ENCODE results near the gene IGF2BP3. TPM values are rescaled to one million over a fixed set of nuclear protein-coding genes. Genes with fewer than 3 reads are reported as not detected.

The IGF2BP3 gene
- total RNA-seq, 1 donor from 2014 or later, result 44.0 TPM

DNA sequence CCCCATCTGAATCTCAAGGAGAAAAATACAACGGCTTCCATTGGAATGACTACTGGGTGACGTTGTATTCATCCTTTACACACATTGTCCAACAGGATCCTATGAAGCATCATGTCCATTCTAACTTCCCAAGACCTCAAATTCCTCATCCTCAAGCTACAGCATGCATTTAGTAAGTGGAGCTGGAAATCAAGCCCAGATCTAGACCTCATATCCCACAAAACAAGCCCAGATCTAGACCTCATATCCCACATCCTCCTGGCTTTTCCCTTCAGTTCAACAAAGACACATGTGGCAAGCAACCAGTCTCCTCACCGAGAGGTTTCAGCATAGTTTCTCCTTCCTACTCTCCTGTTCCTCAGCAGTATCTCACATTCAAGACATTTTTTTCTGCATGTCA is 12.2 kb downstream of the IGF2BP3 start:
- no peaks in the 10 kb centered on the region for H3K36me3 ChIP-seq (ENCODE audit: control insufficient read depth, insufficient read depth, low read length)
- no peaks in the 10 kb centered on the region for H3K27me3 ChIP-seq (ENCODE audit: control insufficient read depth, insufficient read depth, low read length)
- H3K4me3 ChIP-seq (ENCODE audit: low read depth, low read length), result no peak overlapping the region
- TF ChIP-seq, protein P1, sequence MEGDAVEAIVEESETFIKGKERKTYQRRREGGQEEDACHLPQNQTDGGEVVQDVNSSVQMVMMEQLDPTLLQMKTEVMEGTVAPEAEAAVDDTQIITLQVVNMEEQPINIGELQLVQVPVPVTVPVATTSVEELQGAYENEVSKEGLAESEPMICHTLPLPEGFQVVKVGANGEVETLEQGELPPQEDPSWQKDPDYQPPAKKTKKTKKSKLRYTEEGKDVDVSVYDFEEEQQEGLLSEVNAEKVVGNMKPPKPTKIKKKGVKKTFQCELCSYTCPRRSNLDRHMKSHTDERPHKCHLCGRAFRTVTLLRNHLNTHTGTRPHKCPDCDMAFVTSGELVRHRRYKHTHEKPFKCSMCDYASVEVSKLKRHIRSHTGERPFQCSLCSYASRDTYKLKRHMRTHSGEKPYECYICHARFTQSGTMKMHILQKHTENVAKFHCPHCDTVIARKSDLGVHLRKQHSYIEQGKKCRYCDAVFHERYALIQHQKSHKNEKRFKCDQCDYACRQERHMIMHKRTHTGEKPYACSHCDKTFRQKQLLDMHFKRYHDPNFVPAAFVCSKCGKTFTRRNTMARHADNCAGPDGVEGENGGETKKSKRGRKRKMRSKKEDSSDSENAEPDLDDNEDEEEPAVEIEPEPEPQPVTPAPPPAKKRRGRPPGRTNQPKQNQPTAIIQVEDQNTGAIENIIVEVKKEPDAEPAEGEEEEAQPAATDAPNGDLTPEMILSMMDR (IDR thresholded peaks at IDR 0.05; ENCODE audit: insufficient read depth, low read length, poor library complexity, severe bottlenecking), result no peak
- DNase-seq (ENCODE audit: low read depth), result no peak

DNA sequence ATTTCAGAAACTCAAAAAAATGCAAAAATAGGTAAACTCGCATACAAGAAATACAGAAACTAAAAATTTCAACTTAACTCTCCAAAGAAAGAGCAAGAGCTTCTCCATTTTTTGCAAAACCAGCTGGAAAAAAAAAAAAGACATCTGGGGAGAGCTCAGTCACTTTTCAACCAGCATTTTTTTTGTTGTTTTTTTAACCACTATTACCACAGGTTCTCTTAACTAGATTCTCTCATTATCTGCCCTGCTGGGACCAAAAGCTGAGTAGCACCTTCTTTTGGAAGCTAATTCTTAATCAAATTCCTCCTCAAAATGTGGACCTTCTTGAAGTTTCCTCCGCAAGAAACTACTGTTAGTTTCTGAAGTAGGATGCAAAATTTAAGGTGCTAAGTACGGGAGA is 14.2 kb downstream of the IGF2BP3 start:
- no peaks in the 10 kb centered on the region for H3K27me3 ChIP-seq (ENCODE audit: control insufficient read depth, insufficient read depth, low read length)
- no peak for DNase-seq (ENCODE audit: low read depth)
- TF ChIP-seq, protein P1 (IDR thresholded peaks at IDR 0.05; ENCODE audit: insufficient read depth, low read length, poor library complexity, severe bottlenecking), result no peak
- H3K36me3 ChIP-seq (ENCODE audit: control insufficient read depth, insufficient read depth, low read length), result no peaks in the 10 kb centered on the region
- no peak overlapping the region for H3K4me3 ChIP-seq (ENCODE audit: low read depth, low read length)

DNA sequence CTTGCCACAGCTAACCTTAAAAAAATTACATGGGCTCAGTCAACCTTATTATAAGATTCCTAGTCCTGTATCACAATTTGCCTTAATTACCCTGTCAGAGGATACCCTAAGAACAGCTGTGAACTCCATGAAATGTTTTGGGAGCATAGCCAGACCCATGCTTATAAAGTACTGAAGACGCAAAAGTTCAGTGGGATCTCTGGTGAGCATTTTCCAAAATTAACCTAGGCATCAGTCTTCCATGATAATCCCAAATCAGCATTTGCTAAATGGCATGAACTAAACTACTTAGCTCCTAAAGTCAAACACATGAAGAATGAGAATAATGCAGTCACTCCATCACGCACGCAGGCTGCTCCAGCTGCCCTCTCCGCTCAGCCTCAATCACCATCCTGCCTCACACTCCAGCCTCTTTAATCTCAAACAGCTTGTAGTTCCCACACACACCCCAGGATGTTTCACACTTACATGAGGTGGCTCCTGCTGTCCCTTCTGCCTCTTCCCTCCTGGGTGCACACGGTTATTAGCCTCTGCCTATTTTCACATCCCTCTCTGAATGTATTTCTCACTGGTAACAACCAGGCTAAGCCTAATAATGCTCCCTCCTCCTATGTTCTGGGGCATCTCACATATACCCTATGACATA is 15.3 kb downstream of the IGF2BP3 start:
- H3K4me3 ChIP-seq (ENCODE audit: low read depth, low read length), result no peak overlapping the region
- no peak for DNase-seq (ENCODE audit: low read depth)
- no peaks in the 10 kb centered on the region for H3K27me3 ChIP-seq (ENCODE audit: control insufficient read depth, insufficient read depth, low read length)
- H3K36me3 ChIP-seq (ENCODE audit: control insufficient read depth, insufficient read depth, low read length), result no peaks in the 10 kb centered on the region
- TF ChIP-seq, protein P1 (IDR thresholded peaks at IDR 0.05; ENCODE audit: insufficient read depth, low read length, poor library complexity, severe bottlenecking), result no peak

DNA sequence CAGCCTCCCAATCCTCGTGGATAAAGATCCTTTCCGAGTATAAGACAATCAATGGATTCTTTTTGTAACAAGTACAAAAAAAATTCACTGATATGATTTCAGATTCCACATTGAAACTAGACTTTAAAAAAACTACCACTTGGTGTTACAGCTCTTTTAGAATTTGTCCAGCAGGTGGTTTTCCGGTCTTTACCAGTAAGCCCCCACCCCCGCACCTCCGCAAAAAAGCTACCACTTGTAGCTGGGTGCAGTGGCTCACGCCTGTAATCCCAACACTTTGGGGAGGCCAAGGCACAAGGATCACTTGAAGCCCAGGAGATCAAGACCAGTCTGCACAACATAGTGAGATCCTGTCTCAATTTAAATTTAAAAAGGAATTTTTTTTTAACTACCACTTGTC is 19.8 kb downstream of the IGF2BP3 start:
- Histone ChIP-seq H3K4me3 (ENCODE audit: low read depth, low read length) (no peak overlapping the region), H3K27me3 (ENCODE audit: control insufficient read depth, insufficient read depth, low read length) (no peaks in the 10 kb centered on the region), H3K36me3 (ENCODE audit: control insufficient read depth, insufficient read depth, low read length) (no peaks in the 10 kb centered on the region)
- no peak for DNase-seq (ENCODE audit: low read depth)
- TF ChIP-seq, protein P1 (IDR thresholded peaks at IDR 0.05; ENCODE audit: insufficient read depth, low read length, poor library complexity, severe bottlenecking), result no peak

DNA sequence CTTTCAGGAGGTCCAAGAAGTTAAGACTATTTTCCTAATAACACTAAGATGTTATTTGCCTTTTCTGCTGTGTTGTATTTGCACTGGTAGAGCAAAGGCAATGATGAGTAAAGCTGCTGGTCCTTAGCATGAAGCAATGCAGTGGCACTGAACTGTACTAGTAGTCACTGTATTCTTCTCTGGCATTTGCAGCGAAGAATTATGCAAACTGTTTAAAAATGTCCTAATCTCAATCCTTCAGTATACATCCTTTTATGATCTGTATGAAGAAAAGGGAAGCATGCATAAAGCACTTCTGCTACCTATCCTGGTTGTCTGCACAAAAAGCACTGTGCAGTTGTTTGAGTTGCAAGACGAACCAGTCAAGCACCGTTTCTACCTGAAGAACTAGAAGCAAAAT is 20.4 kb downstream of the IGF2BP3 start:
- TF ChIP-seq, protein P1 (IDR thresholded peaks at IDR 0.05; ENCODE audit: insufficient read depth, low read length, poor library complexity, severe bottlenecking), result no peak
- H3K4me3 ChIP-seq (ENCODE audit: low read depth, low read length), result no peak overlapping the region
- no peaks in the 10 kb centered on the region for H3K36me3 ChIP-seq (ENCODE audit: control insufficient read depth, insufficient read depth, low read length)
- no peak for DNase-seq (ENCODE audit: low read depth)
- no peaks in the 10 kb centered on the region for H3K27me3 ChIP-seq (ENCODE audit: control insufficient read depth, insufficient read depth, low read length)

DNA sequence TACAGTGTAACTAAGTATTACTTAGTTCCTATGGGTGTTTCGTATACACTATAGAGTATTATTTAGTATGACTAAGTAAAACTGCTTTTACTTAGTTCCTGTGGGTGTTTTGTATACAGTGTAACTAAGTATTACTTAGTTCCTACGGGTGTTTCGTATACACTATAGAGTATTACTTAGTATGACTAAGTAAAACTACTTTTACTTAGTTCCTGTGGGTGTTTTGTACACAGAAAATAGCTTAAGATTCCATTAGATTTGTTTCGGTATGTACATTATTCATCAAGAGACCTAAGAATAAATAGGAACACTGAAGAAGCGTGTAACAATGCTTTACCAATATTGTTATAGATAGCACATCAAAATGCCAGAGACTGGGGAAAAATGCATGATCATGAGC is 25.0 kb downstream of the IGF2BP3 start:
- DNase-seq (ENCODE audit: low read depth), result no peak

More for the DNA sequence above, 25.0 kb downstream of the IGF2BP3 start:
- Histone ChIP-seq H3K27me3 (ENCODE audit: control insufficient read depth, insufficient read depth, low read length) (no peaks in the 10 kb centered on the region), H3K4me3 (ENCODE audit: low read depth, low read length) (no peak overlapping the region), H3K36me3 (ENCODE audit: control insufficient read depth, insufficient read depth, low read length) (no peaks in the 10 kb centered on the region)
- TF ChIP-seq, protein P1 (IDR thresholded peaks at IDR 0.05; ENCODE audit: insufficient read depth, low read length, poor library complexity, severe bottlenecking), result no peak

Measured in kidney epithelial cell (primary cell).